ENCODE results near the gene TGIF2.
A peak's percentile ranks its signal among the peaks of the same experiment; 100 is the strongest.
"Not testable (repeated sequence)": the region's sequence is repeated elsewhere in the genome, so short reads cannot be mapped to it uniquely, and the experiment has no call there.

Gene TGIF2

DNA sequence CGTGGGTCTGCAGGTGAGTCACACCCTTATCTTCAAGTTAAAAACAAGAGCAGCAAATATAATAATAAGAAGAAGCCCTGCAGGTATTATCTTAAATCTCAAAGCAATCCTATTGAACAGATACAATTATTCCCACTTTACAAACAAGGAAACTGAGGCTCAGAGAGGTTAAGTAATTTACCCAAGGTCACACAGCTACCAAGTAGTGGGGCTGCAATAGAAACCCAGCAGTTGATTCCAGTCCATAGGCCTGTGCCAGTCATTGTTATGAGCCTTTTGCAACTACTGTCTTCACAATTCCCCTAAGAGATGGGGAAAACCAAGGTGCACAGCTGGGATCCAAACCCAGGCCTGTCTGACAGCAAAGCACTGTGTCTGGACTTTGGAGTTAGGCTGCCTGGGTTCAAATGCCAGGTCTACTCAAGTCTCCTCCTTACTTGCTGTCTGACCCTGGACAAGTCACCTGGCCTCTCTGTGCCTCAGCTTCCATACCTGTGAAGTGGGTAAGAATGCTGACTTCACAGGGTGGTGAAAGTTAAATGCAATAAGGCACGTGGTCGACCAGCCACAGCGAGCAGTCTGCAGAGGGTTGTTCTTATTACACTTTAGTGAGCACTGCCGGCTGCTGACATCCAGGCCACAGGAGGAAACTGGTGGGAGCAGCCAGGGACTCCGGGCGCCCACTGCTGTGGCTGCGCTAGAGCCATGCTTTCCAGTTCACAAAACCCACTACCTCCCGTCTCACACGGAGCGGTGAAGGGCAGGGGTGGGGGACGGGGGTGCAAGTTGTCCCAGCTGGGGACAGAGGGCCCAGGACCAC lies 26.0 kb upstream of the TGIF2 start:
- DNase-seq (ENCODE audit: low spot score) = no peak

GRCh38 chr20:36548006-36548315 lies 25.4 kb upstream of the TGIF2 start:
- DNase-seq (ENCODE audit: low spot score) = no peak

- DNase-seq (ENCODE audit: low spot score) = no peak
Measured at GRCh38 chr20:36548704-36549627, 24.4 kb upstream of the TGIF2 start.

DNA sequence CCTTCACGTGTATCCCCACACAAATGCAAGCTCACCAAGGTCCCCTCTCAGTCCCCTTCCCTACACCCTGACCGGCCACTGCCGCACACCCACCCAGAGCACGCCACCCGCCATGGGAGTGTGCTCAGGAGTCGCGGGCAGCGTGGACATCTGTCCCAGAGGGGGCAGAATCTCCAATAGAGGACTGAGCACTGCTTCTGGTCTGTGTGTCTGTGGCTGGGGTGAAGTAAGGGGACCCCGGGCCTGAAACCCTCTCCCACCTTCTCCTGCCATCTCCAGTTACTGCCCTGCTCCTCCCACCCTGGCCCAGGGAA lies 23.8 kb upstream of the TGIF2 start:
- DNase-seq (ENCODE audit: low spot score) = no peak

- no peak for DNase-seq (ENCODE audit: low spot score)
Measured at GRCh38 chr20:36549942-36550789, 23.2 kb upstream of the TGIF2 start.

GRCh38 chr20:36550790-36551299 lies 22.6 kb upstream of the TGIF2 start:
- DNase-seq (ENCODE audit: low spot score) = no peak

DNA sequence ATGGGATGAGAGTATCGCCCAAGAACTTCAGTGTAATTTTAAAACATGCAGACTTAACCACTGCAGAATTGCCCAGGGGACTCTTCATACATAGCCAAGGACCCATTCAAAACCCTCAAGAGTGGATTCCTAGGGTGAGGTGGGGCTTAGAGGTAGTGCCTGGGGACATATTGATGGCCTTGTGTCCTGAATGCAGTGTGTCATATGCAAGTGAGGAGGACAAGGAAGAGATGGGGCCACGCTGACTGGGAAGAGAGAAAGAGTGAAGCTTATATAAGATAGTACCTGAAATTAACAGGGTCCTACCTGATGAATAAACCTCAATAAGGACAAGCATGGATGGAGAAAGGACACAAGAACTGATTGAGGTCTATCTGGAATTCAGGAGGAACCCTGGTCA lies 18.1 kb upstream of the TGIF2 start:
- DNase-seq (ENCODE audit: low spot score) = no peak

DNA sequence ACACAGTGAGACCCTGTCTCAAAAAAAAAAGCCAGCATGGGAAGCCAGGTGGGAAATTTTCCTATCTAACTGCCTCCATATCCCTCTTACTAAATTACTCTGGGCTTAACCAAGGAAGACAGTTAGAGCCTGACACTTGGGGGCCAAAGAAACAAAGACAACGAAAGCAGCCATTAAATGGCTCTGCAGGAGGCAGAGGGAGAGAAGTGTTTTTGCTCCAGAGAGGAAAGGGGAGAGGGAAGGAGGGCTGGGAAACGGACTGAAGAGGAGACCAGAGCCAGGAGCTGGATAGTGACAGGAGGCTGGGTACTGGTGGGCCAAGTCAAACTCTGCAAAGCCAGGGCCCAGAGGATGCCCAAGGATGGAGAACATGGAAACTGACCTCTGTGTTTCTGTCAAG lies 10.7 kb upstream of the TGIF2 start:
- no peak for DNase-seq (ENCODE audit: low spot score)

- no peak for DNase-seq (ENCODE audit: low spot score)
Measured at GRCh38 chr20:36563374-36563773, 10.0 kb upstream of the TGIF2 start.

GRCh38 chr20:36564078-36564725 lies 9.2 kb upstream of the TGIF2 start:
- DNase-seq (ENCODE audit: low spot score) = not testable (repeated sequence)

- DNase-seq (ENCODE audit: low spot score) = not testable (repeated sequence)
Measured at GRCh38 chr20:36564726-36565121, 8.7 kb upstream of the TGIF2 start.

DNA sequence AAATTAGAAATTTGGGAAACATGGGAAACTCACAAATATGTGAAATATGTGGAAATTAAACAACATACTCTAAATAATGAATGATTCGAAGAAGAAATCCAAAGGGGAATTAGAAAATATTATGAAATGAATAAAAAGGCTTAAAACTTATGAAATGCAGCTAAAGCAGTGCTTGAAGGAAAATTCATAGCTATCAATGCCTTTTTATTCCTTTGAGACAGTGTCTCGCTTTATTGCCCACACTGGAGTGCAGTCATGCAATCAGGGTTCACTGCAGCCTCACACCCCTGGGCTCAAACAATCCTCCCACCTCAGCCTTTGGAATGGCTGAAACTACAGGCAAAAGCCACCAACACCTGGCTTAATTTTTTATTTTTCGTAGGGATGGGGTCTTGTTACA lies 7.9 kb upstream of the TGIF2 start:
- no peak for DNase-seq (ENCODE audit: low spot score)

GRCh38 chr20:36569847-36570429 lies 3.5 kb upstream of the TGIF2 start:
- no peak for DNase-seq (ENCODE audit: low spot score)

GRCh38 chr20:36571564-36572504 lies 1.6 kb upstream of the TGIF2 start:
- DNase-seq (ENCODE audit: low spot score) = peak; percentile 57

DNA sequence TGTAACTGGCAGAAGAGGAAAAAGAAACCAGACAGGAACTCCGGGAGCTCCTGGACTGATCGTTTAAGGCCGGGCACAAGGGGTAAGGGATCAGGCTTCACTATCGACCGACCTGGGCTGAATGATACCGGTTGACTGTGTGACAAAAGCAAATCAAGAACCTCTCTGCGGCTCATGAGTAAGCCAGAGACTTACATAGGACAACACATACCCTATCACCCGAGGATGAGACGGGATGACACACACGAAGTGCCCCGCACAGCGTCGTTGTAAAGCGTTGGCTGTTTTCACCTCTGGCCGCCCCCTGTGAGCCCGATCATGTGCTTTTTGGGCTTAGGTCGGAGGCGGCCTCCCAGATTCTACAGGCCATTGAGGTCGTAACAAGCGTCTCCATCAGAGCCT lies 695 bp upstream of the TGIF2 start:
- no peak for DNase-seq (ENCODE audit: low spot score)

GRCh38 chr20:36573798-36574365 lies 485 bp downstream of the TGIF2 start:
- peak; percentile 73 for DNase-seq (ENCODE audit: low spot score)

DNA sequence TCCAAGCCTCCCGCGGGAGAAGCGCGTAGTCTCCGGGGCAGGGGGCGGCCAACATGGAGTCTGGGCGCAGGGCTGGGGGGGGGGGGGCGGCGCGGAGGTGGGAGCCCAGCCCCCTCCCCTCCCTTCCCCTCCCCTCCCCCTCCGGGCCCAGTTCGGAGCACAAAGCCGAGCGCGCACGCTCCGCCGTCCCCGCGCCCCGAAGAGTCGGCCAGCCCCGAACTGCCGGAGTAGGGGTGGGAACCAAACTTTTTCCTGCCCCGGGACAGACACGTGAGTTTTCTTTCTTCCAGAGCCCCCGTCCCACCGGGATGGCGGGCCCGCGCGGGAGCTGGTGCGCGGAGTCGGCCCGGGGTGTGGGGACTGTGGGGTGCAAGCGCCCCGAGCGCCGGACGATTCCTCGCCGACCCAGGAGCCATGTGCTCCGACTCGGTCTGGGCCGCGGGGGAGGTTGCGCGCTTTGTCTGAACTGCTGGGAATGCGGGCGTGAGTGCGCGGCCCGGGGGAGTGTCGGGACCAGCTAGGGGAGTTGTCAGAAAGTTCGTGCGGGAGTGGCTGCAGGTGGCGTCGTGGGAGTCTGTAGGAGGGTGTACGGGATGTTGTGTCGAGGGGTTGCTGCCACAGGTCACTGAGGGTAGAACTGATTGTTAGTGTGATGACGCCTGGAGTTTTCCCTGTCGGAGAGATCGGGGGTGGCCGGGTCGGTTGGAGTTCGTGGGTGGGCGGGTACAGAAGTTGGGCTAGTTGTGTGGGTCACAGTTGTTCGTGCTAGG lies 1.2 kb downstream of the TGIF2 start:
- DNase-seq (ENCODE audit: low spot score) = peak; percentile 81

- DNase-seq (ENCODE audit: low spot score) = no peak
Measured at GRCh38 chr20:36576081-36576445, 2.7 kb downstream of the TGIF2 start.

- DNase-seq (ENCODE audit: low spot score) = no peak
Measured at GRCh38 chr20:36578356-36579041, 5.1 kb downstream of the TGIF2 start.
